Measurements from ENCODE around the gene LPCAT3.

The LPCAT3 gene

GRCh38 chr12:6979453-6979852 lies 38.8 kb downstream of the LPCAT3 start:
- Histone ChIP-seq H3K4me3 (replicated peaks; ENCODE audit: low read depth, low read length) (no peak overlapping the region), H3K27me3 (replicated peaks; ENCODE audit: control insufficient read depth, insufficient read depth, low read length) (no peaks in the 10 kb centered on the region), H3K36me3 (ENCODE audit: control insufficient read depth, insufficient read depth, low read length) (peaks cover 44% of the 10 kb centered on the region)
- DNase-seq (ENCODE audit: extremely low read depth, insufficient read length), result no peak
- TF ChIP-seq CTCF (IDR thresholded peaks at IDR 0.05; ENCODE audit: insufficient read depth, low read length, poor library complexity, severe bottlenecking), result no peak

- no peak for DNase-seq (ENCODE audit: extremely low read depth, insufficient read length)
- peaks cover 47% of the 10 kb centered on the region for H3K36me3 ChIP-seq (ENCODE audit: control insufficient read depth, insufficient read depth, low read length)
- no peaks in the 10 kb centered on the region for H3K27me3 ChIP-seq (replicated peaks; ENCODE audit: control insufficient read depth, insufficient read depth, low read length)
- no peak for TF ChIP-seq CTCF (IDR thresholded peaks at IDR 0.05; ENCODE audit: insufficient read depth, low read length, poor library complexity, severe bottlenecking)
- H3K4me3 ChIP-seq (replicated peaks; ENCODE audit: low read depth, low read length), result no peak overlapping the region
Measured at GRCh38 chr12:6979021-6979420, 39.3 kb downstream of the LPCAT3 start.

GRCh38 chr12:6978611-6979011 lies 39.7 kb downstream of the LPCAT3 start:
- no peaks in the 10 kb centered on the region for H3K27me3 ChIP-seq (replicated peaks; ENCODE audit: control insufficient read depth, insufficient read depth, low read length)
- TF ChIP-seq CTCF (IDR thresholded peaks at IDR 0.05; ENCODE audit: insufficient read depth, low read length, poor library complexity, severe bottlenecking), result no peak
- H3K36me3 ChIP-seq (ENCODE audit: control insufficient read depth, insufficient read depth, low read length), result peaks cover 49% of the 10 kb centered on the region
- DNase-seq (ENCODE audit: extremely low read depth, insufficient read length), result no peak
- H3K4me3 ChIP-seq (replicated peaks; ENCODE audit: low read depth, low read length), result no peak overlapping the region

GRCh38 chr12:6978188-6978587 lies 40.1 kb downstream of the LPCAT3 start:
- no peak for TF ChIP-seq CTCF (IDR thresholded peaks at IDR 0.05; ENCODE audit: insufficient read depth, low read length, poor library complexity, severe bottlenecking)
- H3K27me3 ChIP-seq (replicated peaks; ENCODE audit: control insufficient read depth, insufficient read depth, low read length), result no peaks in the 10 kb centered on the region
- H3K4me3 ChIP-seq (replicated peaks; ENCODE audit: low read depth, low read length), result no peak overlapping the region
- no peak for DNase-seq (ENCODE audit: extremely low read depth, insufficient read length)
- H3K36me3 ChIP-seq (ENCODE audit: control insufficient read depth, insufficient read depth, low read length), result peaks cover 49% of the 10 kb centered on the region

GRCh38 chr12:6977653-6978052 lies 40.6 kb downstream of the LPCAT3 start:
- H3K27me3 ChIP-seq (replicated peaks; ENCODE audit: control insufficient read depth, insufficient read depth, low read length), result no peaks in the 10 kb centered on the region
- no peak for TF ChIP-seq CTCF (IDR thresholded peaks at IDR 0.05; ENCODE audit: insufficient read depth, low read length, poor library complexity, severe bottlenecking)
- no peak overlapping the region for H3K4me3 ChIP-seq (replicated peaks; ENCODE audit: low read depth, low read length)
- DNase-seq (ENCODE audit: extremely low read depth, insufficient read length), result no peak
- peaks cover 51% of the 10 kb centered on the region for H3K36me3 ChIP-seq (ENCODE audit: control insufficient read depth, insufficient read depth, low read length)
